Measurements from ENCODE around the gene ZIK1. TPM values are rescaled to one million over a fixed set of nuclear protein-coding genes. Genes with fewer than 3 reads are reported as not detected.

The ZIK1 gene
- total and polyA plus RNA-seq, 9 of the 15 experiments (the other 6 are each of a cell fraction or from before 2014, with no cell fraction given): 0.03 to 0.42 (median 0.15) TPM; not detected in 1

- TF ChIP-seq CTCF (IDR thresholded peaks at IDR 0.05 in 2 of 3, conservative IDR thresholded peaks at IDR 0.05 in 1 of 3; ENCODE audit: insufficient read depth in 2 of 3, low read depth in 1 of 3, low read length in 3 of 3) (peak; percentile 19 to 35 (median 23); a peak in 2 of 6 replicates), XRCC5 (IDR thresholded peaks at IDR 0.05; ENCODE audit: low read depth, low read length) (no peak), USF2 (CRISPR knock-in tag; IDR thresholded peaks at IDR 0.05) (no peak), ZNF121 (CRISPR knock-in tag; conservative IDR thresholded peaks at IDR 0.05) (no peak), SRF (CRISPR knock-in tag; IDR thresholded peaks at IDR 0.05) (no peak), ARID1B (IDR thresholded peaks at IDR 0.05) (no peak), ZNF311 (CRISPR knock-in tag; IDR thresholded peaks at IDR 0.05) (no peak), ZNF175 (CRISPR knock-in tag; IDR thresholded peaks at IDR 0.05; ENCODE audit: low read depth) (no peak), TFAM (CRISPR knock-in tag; conservative IDR thresholded peaks at IDR 0.05) (no peak), ZNF134 (CRISPR knock-in tag; conservative IDR thresholded peaks at IDR 0.05) (no peak), CBX2 (IDR thresholded peaks at IDR 0.05; ENCODE audit: insufficient read depth, low read length, poor library complexity, severe bottlenecking) (no peak), FIP1L1 (IDR thresholded peaks at IDR 0.05; ENCODE audit: low read depth, low read length, poor library complexity, severe bottlenecking) (no peak), E2F5 (CRISPR knock-in tag; IDR thresholded peaks at IDR 0.05) (no peak), TFE3 (CRISPR knock-in tag; IDR thresholded peaks at IDR 0.05) (no peak), GABPA (tag; conservative IDR thresholded peaks at IDR 0.05; ENCODE audit: low read depth) (peak; percentile 95), MAX (CRISPR knock-in tag; IDR thresholded peaks at IDR 0.05) (no peak), TAL1 (IDR thresholded peaks at IDR 0.05) (no peak), SIX5 (IDR thresholded peaks at IDR 0.05; ENCODE audit: borderline replicate concordance in 1 of 2, insufficient read depth in 1 of 2, low read depth in 1 of 2, low read length in 2 of 2) (peak; percentile 54 to 72; a peak in 3 of 4 replicates), BRF2 (IDR thresholded peaks at IDR 0.05; ENCODE audit: borderline replicate concordance, insufficient read depth, insufficient read length) (no peak)
These were observed 5.3 kb upstream of the ZIK1 start, which contains the start of gene ZNF416 (continued) for GRCh38 chr19:57578487-57579205.

Measured in K562 (cell line).